Nephron (organoid): ENCODE measurements around the gene SGCA.
A peak's percentile ranks its signal among the peaks of the same experiment; 100 is the strongest.

Experiments used
- H3K27ac Mint-ChIP-seq, 3 experiments: 2 replicates each; pipeline ENCODE4 v1.8.0; 2020; ENCODE audit warnings: mixed read lengths in 3 of 3, mild to moderate bottlenecking in 2 of 3, moderate library complexity in 1 of 3
- H3K27me3 Mint-ChIP-seq: 2 replicates; pipeline ENCODE4 v1.8.0; 2021; ENCODE audit warnings: low read depth, mild to moderate bottlenecking, moderate library complexity, mixed read lengths
- H3K36me3 Mint-ChIP-seq: 2 replicates; pipeline ENCODE4 v1.8.0; 2020; ENCODE audit warnings: low read depth, mixed read lengths
- H3K4me1 Mint-ChIP-seq: 2 replicates; pipeline ENCODE4 v1.8.0; 2020; ENCODE audit warnings: mixed read lengths
- H3K4me3 Mint-ChIP-seq, 3 experiments: 2 replicates each; pipeline ENCODE4 v1.8.0; 2020; ENCODE audit warnings: mild to moderate bottlenecking in 3 of 3, mixed read lengths in 3 of 3, moderate library complexity in 2 of 3
- H3K9me3 Mint-ChIP-seq: 2 replicates; pipeline ENCODE4 v1.8.0; 2020; ENCODE audit warnings: mixed read lengths
- CTCF ChIP-seq, 3 experiments: fragments of 200-600 bp; sonication (generic); IDR thresholded peaks; one replicate each; pipeline ENCODE4 v1.5.0; 2021; ENCODE audit warnings: antibody characterized with exemption in 3 of 3; ENCODE audit not compliant: unreplicated experiment in 3 of 3

The SGCA gene

DNA sequence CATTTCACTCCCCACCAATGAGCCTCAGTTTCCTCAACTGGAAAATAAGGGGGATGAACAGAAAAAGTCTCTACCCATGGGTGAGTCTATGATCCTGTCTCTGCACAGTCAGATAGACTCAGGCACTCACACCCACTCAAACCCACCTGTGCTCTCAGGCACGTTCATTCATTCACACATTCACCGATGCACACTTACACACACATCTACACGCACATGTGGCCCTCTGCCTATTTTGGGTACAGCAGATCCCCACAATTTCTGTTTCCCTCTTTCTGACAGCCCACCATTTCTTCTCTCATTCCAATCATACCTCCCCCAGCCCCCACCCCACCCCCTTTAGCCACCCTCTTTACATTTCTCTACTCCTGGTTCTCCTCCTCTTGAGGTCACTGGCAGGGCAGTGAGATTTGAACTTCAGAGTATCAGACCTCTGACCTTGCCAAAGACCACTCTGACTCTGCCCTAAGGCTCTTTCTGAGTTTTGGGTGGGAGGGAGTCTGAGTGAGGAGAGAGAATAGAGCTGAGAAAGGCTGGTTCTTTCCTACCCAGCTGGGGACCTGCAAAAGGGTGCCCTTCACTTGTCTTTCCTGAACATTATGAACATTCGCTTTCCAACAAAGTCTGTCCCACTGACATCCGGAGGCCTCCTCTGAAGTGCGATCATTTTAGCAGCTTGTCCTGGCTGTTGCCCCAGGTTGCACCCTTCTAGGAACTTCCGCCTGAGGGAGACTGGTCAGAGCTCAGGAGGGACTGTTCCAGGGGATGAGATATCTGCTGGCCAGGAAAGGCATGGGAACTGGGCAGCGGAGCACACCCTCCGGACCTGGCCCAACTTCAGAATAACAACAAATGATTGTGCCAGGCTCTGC, 45.7 kb downstream of the SGCA start:
- peaks cover 15% of the 10 kb centered on the region for H3K27me3 Mint-ChIP-seq
- no peaks in the 10 kb centered on the region for H3K36me3 Mint-ChIP-seq
- H3K4me1 Mint-ChIP-seq, result peaks cover 93% of the 10 kb centered on the region
- no peak for TF ChIP-seq CTCF (IDR thresholded peaks at IDR 0.05; ENCODE audit: unreplicated experiment in 3 of 3)
- no peaks in the 10 kb centered on the region for H3K9me3 Mint-ChIP-seq
- peak overlapping the region; percentile 40 to 74 (median 46) for H3K4me3 Mint-ChIP-seq
- peak overlapping the region; percentile 98 to 100 (median 99) for H3K27ac Mint-ChIP-seq

GRCh38 chr17:50212121-50212843, 46.5 kb downstream of the SGCA start:
- Mint-ChIP-seq H3K4me3 (peak overlapping the region in 2 of 3 experiments; percentile 38 to 45), H3K9me3 (no peaks in the 10 kb centered on the region), H3K36me3 (no peaks in the 10 kb centered on the region), H3K27ac (peak overlapping the region; percentile 98 to 100 (median 99)), H3K4me1 (peaks cover 92% of the 10 kb centered on the region), H3K27me3 (peaks cover 12% of the 10 kb centered on the region)
- TF ChIP-seq CTCF (IDR thresholded peaks at IDR 0.05; ENCODE audit: unreplicated experiment in 3 of 3), result no peak

- Mint-ChIP-seq H3K36me3 (no peaks in the 10 kb centered on the region), H3K27ac (peak overlapping the region; percentile 98 to 100 (median 99)), H3K4me3 (peak overlapping the region in 1 of 3 experiments; percentile 24), H3K4me1 (peaks cover 92% of the 10 kb centered on the region), H3K9me3 (no peaks in the 10 kb centered on the region), H3K27me3 (peaks cover 7% of the 10 kb centered on the region)
- TF ChIP-seq CTCF (IDR thresholded peaks at IDR 0.05; ENCODE audit: unreplicated experiment in 3 of 3), result no peak
Observed at GRCh38 chr17:50213026-50214022, 47.5 kb downstream of the SGCA start.

DNA sequence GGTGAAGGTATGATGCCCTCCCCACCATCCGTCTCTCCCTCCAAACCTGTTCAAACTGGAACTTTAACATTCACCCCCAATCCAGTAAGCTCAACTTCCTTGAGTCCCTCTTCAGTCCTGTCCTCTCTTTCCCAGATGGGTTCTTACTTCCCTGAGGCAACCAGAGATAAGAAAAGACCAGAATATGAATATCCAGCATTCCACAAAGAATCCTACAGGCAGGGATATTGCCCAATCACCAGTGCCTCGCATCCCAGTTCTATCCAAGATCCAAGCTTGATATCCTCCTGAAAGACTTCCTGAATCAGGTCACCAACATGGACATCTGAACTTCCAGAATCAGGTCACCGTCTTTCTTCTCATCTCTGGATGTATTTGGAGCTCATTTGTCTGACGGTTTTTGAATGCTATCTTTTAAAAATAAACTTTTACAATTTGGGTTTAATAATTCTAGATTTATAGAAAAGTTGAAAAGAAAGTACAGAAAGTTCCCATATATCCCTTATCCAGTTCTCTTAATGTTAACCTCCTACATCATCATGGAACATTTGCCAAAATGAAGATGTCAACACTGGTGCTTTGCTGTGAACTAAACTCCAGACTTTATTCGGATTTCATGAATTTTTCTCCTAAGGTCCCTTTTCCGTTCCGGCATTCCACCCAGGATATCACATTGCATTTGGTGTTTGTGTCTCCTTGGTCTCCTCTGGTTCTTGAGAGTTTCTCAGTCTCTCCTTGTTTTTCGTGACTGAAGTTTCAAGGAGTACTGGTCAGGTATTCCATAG, 49.4 kb downstream of the SGCA start:
- peak overlapping the region; percentile 59 to 100 (median 95) for H3K27ac Mint-ChIP-seq
- H3K4me3 Mint-ChIP-seq, result peak overlapping the region in 1 of 3 experiments; percentile 39
- H3K36me3 Mint-ChIP-seq, result no peaks in the 10 kb centered on the region
- H3K9me3 Mint-ChIP-seq, result no peaks in the 10 kb centered on the region
- peaks cover 5% of the 10 kb centered on the region for H3K27me3 Mint-ChIP-seq
- H3K4me1 Mint-ChIP-seq, result peaks cover 92% of the 10 kb centered on the region
- TF ChIP-seq CTCF (IDR thresholded peaks at IDR 0.05; ENCODE audit: unreplicated experiment in 3 of 3), result no peak

DNA sequence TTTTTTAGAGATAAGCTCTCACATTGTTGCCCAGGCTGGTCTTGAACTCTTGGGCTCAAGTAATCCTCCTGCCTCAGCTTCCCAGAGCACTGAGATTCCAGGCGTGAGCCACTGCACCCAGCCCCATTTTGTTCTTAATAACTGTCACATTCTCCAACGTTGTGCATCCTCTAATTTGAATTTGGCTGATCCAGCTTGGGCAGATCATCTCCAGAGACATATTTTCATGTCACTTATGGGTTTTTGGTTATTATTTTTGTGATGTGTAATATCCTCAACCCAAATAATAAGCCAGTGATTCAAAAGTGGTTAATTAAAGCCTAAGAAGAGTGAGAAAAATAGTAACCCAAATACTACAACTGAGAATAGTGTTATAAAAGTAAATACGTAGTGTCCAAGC, 51.8 kb downstream of the SGCA start:
- Mint-ChIP-seq H3K4me3 (no peak overlapping the region), H3K9me3 (no peaks in the 10 kb centered on the region), H3K4me1 (peaks cover 88% of the 10 kb centered on the region), H3K27ac (peak overlapping the region; percentile 96 to 100 (median 98)), H3K27me3 (peaks cover 8% of the 10 kb centered on the region), H3K36me3 (no peaks in the 10 kb centered on the region)
- no peak for TF ChIP-seq CTCF (IDR thresholded peaks at IDR 0.05; ENCODE audit: unreplicated experiment in 3 of 3)
